Stimulated activated naive CD8-positive, alpha-beta T cell treated with anti-CD3 and anti-CD28 coated beads, Interleukin-15, amount 100 ng/mL, for 72 hours (primary cell): Measurements from ENCODE around the gene GADL1.
A peak's percentile ranks its signal among the peaks of the same experiment; 100 is the strongest.

ENCODE experiments used
- ATAC-seq: fragments of 150-1000 bp; cut with Tn5 transposase; 2 replicates; pipeline ENCODE4 v1.10.0; 2021; ENCODE audit warnings: mild to moderate bottlenecking, moderate library complexity
- DNase-seq, 2 donors: peaks; one replicate each; pipeline ENCODE4 v3.0.0; 2021 to 2022
- H3K27ac Mint-ChIP-seq, 2 donors: one replicate each; pipeline ENCODE4 v1.8.0; 2022; ENCODE audit warnings: mild to moderate bottlenecking in 2 of 2, mixed read lengths in 2 of 2, moderate library complexity in 2 of 2
- H3K27me3 Mint-ChIP-seq: one replicate; pipeline ENCODE4 v1.8.0; 2022; ENCODE audit warnings: mixed read lengths
- H3K4me1 Mint-ChIP-seq: one replicate; pipeline ENCODE4 v1.8.0; 2022; ENCODE audit warnings: mild to moderate bottlenecking, mixed read lengths
- H3K4me3 Mint-ChIP-seq, 2 donors: one replicate each; pipeline ENCODE4 v1.8.0; 2022; ENCODE audit warnings: mild to moderate bottlenecking in 2 of 2, mixed read lengths in 2 of 2, moderate library complexity in 1 of 2
- H3K9me3 Mint-ChIP-seq, 2 donors: one replicate each; pipeline ENCODE4 v1.8.0; 2022; ENCODE audit warnings: mixed read lengths in 2 of 2

GADL1 gene

DNA sequence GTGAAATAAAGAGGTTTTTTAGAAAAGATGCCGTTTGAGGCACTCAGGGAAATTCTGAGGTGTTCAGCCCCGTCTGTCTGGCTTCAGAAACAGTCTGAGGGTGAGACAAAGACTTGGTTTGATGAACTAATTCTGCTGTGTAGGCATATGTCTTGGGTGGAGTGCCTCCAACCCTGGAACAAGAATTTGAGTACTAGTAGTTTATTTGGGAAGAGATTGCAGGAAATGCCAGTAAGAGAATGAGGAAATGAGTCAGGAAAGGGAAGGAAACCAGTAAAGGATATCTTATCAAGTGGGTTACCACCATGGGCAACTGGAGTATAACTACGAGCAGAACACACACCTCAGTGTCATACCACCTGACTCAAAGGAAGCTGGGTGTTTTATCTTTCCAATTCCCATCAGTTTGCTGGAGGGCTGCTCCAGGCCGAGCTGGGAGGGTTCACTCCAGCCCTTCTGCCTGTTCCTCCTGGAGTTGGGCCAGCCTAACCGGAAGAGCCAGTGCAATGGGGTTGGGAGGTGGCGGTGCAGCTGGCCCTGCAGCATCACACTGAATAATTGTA is 212.7 kb downstream of the GADL1 start:
- Mint-ChIP-seq H3K4me1 (peaks cover 97% of the 10 kb centered on the region), H3K4me3 (peak overlapping the region; percentile 29 to 57), H3K27ac (peak overlapping the region; percentile 84 to 87), H3K27me3 (no peaks in the 10 kb centered on the region), H3K9me3 (peaks cover 4 to 7% of the 10 kb centered on the region in 2 donors)
- peak; percentile 50 for ATAC-seq
- DNase-seq = no peak

GRCh38 chr3:30680789-30681648 is 213.4 kb downstream of the GADL1 start:
- Mint-ChIP-seq H3K9me3 (peaks cover 4 to 7% of the 10 kb centered on the region in 2 donors), H3K27me3 (no peaks in the 10 kb centered on the region), H3K27ac (peak overlapping the region; percentile 71 to 84), H3K4me3 (peak overlapping the region; percentile 70 to 83), H3K4me1 (peaks cover 97% of the 10 kb centered on the region)
- ATAC-seq (no peak), DNase-seq (no peak)

DNA sequence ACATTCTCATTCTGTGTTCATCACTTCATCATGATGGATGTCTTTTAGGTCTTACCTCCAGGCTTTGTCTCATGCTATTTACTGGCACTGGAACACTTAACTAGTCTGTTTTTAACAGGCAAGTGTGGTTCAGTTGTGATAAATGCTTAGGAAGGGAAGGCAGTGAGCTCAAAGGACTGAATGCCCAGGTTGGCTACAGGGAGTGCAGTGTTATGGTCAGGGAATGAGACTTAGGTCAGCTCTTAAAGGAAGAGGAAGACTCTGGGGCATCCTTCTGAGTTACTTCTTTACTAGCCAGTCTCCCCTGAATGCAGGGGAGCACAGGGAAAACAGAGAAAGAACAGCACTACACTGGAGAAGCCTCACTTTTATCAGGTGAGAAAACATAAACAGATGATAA is 215.4 kb downstream of the GADL1 start:
- Mint-ChIP-seq H3K27ac (peak overlapping the region; percentile 81 to 82), H3K4me1 (peaks cover 96% of the 10 kb centered on the region)

DNA sequence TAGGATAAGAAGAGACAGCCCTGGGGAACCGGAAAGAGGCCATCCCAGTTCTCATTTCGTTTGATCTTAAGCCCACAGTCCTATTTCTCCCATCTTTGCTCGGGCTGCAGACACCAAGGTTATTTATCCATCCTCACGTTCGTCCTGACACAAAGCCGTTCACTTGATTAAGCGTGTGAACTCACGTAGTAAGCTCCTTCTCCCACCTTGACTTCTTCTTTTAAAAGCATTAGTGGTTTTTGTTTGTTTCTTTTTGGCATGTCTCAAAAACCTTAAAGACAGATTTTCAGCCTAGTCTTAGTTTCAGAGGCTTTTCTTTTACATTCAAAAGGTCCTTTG is 217.1 kb downstream of the GADL1 start:
- peak overlapping the region in 1 of 2 donors; percentile 69 for H3K27ac Mint-ChIP-seq

More for the DNA sequence above, 215.4 kb downstream of the GADL1 start:
- Mint-ChIP-seq H3K27me3 (no peaks in the 10 kb centered on the region), H3K4me3 (no peak overlapping the region), H3K9me3 (peaks cover 4 to 7% of the 10 kb centered on the region in 2 donors)
- ATAC-seq (no peak), DNase-seq (no peak)

DNA sequence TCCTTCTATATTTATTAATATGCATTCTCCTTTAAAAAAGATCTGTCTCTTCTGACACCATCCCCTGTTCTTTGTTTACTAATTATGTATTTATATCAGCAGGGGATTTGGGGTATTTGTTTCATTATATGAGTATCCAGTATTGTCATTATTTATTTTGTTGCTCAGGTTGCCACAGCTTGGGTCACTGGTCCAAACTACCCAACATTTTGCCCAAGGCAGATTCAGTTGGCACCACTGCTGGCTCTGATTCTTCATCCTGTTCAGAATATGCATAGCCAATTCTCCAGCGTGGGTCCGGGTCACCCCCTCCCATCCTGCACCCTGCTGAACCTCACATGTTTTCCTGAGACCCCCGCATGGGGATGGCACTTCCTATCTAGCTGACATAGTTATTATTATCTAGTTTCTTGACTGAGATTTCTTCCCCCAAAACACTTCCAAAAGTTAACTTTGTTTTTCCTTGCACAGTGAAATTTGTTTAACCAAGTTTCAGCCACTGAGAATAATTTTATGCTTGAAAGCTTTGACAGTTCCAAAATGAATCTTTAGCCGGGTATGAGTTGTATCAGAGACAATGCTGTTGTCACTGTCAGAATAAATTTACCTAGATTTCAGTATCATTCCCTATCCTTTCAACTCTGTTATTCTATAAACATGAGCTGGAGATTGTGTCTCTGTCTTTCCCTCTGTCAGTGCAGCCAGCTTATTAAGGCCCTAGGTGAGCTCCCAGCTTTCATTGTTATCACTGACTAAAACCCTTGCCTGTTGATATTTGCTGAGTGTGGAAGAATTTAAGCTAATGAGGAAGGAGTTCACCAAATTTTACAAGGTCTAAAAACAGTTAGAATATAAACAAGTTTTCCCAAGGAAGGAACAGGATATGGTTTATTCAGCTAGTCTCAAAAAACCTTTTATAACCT is 217.8 kb downstream of the GADL1 start:
- ATAC-seq (no peak), DNase-seq (no peak)
- Mint-ChIP-seq H3K4me3 (no peak overlapping the region), H3K9me3 (peaks cover 4 to 7% of the 10 kb centered on the region in 2 donors), H3K27ac (peak overlapping the region; percentile 75 to 83), H3K4me1 (peaks cover 97% of the 10 kb centered on the region), H3K27me3 (no peaks in the 10 kb centered on the region)

More for the DNA sequence above, 217.1 kb downstream of the GADL1 start:
- Mint-ChIP-seq H3K4me3 (peak overlapping the region in 1 of 2 donors; percentile 14), H3K27me3 (no peaks in the 10 kb centered on the region), H3K9me3 (peaks cover 4 to 7% of the 10 kb centered on the region in 2 donors), H3K4me1 (peaks cover 97% of the 10 kb centered on the region)
- ATAC-seq = no peak
- no peak for DNase-seq
